Prostate gland (tissue), 2 donors: ENCODE measurements around the gene THSD7A. TPM values are rescaled to one million over a fixed set of nuclear protein-coding genes. Genes with fewer than 3 reads are reported as not detected.

Experiments
- DNase-seq: peaks from one replicate; pipeline ENCODE4 v3.0.0-alpha.2; 2019; ENCODE audit warnings: low spot score
- H3K27ac ChIP-seq, 2 donors: fragments of 200-600 bp; sonication (generic); 2 replicates each; pipeline ENCODE4 v1.5.1; 2017 to 2019
- H3K27me3 ChIP-seq: fragments of 200-600 bp; sonication (generic); replicated peaks from 2 replicates; pipeline ENCODE4 v1.5.1; 2019; ENCODE audit not compliant: insufficient read depth
- H3K36me3 ChIP-seq, 2 donors: fragments of 200-600 bp; sonication (generic); 1 replicate in 1 of 2; 2 replicates in 1 of 2; pipeline versions ENCODE4 v1.5.1 to v1.8.1; 2017 to 2019
- H3K4me1 ChIP-seq: fragments of 200-600 bp; sonication (generic); replicated peaks from 2 replicates; pipeline ENCODE4 v1.5.1; 2019
- H3K4me3 ChIP-seq, 2 donors: fragments of 200-600 bp; sonication (generic); 2 replicates each; pipeline ENCODE4 v1.5.1; 2017 to 2019
- H3K9me3 ChIP-seq: fragments of 200-600 bp; sonication (generic); 2 replicates; pipeline ENCODE4 v1.5.1; 2017
- POLR2A ChIP-seq: fragments of 450-650 bp; IDR thresholded peaks from one replicate; pipeline ENCODE4 v1.6.1; 2016; ENCODE audit warnings: antibody characterized with exemption, mild to moderate bottlenecking
- POLR2AphosphoS5 ChIP-seq: sonication (generic); formaldehyde crosslinking; IDR thresholded peaks from one replicate; pipeline ENCODE4 v1.6.1; 2017; ENCODE audit warnings: antibody characterized with exemption
- WGBS: methylation state at CpG from one replicate; pipeline ENCODE4 v1.1.5; 2018; 5-methylcytosine and 5-hydroxymethylcytosine counted together
- intact Hi-C: fragments of 100-400 bp; cut with DNase I; formaldehyde crosslinking; loops from one replicate; pipeline ENCODE4 v1.14.2; 2022
- total RNA-seq, 2 donors: library from RNA; depleted of rRNA; stranded (reverse); fragments of >200 nt; gene quantifications; one replicate each; pipeline ENCODE4 v1.1.0, GENCODE V29; 2016
- TF ChIP-seq, protein P1 (sequence below), 4 experiments: fragments of 200-600 bp in 2 of 4; fragments of 450-650 bp in 2 of 4; sonication (generic) in 2 of 4; IDR thresholded peaks; 1 replicate in 3 of 4; 2 replicates in 1 of 4; pipeline ENCODE4 v1.5.1; 2016 to 2019; ENCODE audit warnings: antibody characterized with exemption in 4 of 4, mild to moderate bottlenecking in 2 of 4, moderate library complexity in 2 of 4

Gene THSD7A
- total RNA-seq, 2 donors from 2014 or later, result 3.1 to 9.9 TPM

DNA sequence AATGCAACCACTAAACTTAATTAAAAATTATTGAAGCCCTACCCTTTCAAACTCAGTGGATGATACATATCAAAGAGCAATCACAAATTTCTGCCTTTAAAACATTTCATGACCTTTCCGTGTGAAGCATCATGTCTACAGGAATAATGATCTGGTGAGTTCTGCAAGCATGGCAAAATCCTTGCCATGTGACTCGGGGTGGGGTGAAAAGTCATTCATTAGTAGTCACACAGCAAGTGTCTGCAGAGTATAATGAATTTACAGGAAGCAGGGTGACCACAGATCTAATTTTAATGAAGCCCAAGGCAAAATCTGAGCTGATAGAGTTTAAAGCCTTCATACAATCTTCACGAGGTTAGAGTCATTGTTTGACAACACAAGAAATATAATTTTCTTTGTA, 351.9 kb downstream of the THSD7A start:
- WGBS, result 85% methylated on average over 3 of the region's 3 CpGs
- Histone ChIP-seq H3K36me3 (no peaks in the 10 kb centered on the region), H3K27ac (no peak overlapping the region), H3K4me1 (no peaks in the 10 kb centered on the region), H3K27me3 (no peaks in the 10 kb centered on the region), H3K9me3 (no peaks in the 10 kb centered on the region), H3K4me3 (no peak overlapping the region)
- intact Hi-C loops, result no loop called here
- no peak for DNase-seq
- TF ChIP-seq POLR2AphosphoS5 (no peak), POLR2A (no peak)
- TF ChIP-seq, protein P1, sequence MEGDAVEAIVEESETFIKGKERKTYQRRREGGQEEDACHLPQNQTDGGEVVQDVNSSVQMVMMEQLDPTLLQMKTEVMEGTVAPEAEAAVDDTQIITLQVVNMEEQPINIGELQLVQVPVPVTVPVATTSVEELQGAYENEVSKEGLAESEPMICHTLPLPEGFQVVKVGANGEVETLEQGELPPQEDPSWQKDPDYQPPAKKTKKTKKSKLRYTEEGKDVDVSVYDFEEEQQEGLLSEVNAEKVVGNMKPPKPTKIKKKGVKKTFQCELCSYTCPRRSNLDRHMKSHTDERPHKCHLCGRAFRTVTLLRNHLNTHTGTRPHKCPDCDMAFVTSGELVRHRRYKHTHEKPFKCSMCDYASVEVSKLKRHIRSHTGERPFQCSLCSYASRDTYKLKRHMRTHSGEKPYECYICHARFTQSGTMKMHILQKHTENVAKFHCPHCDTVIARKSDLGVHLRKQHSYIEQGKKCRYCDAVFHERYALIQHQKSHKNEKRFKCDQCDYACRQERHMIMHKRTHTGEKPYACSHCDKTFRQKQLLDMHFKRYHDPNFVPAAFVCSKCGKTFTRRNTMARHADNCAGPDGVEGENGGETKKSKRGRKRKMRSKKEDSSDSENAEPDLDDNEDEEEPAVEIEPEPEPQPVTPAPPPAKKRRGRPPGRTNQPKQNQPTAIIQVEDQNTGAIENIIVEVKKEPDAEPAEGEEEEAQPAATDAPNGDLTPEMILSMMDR (IDR thresholded peaks at IDR 0.05), result no peak

DNA sequence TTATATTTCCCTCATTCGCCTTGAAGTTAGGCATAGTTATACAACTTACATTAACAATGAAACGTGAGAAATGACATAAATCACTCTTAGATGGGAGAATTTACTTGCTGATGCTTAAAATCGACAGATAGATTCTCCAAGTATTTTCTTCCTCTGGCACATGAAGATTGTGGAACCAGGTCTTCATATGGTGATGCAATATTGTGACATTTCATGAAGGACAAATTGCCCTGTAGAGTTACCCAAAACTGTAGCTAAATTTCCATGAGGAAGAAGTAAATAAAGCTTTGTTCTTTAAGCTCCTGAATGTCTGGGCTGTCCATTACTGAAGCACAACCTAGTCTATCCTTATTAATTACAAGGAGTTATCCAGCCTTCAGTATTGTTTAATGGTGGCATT, 353.1 kb downstream of the THSD7A start:
- Histone ChIP-seq H3K4me1 (no peaks in the 10 kb centered on the region), H3K36me3 (no peaks in the 10 kb centered on the region), H3K27me3 (no peaks in the 10 kb centered on the region), H3K27ac (no peak overlapping the region), H3K4me3 (no peak overlapping the region), H3K9me3 (no peaks in the 10 kb centered on the region)
- intact Hi-C loops, result no loop called here
- TF ChIP-seq, protein P1 (IDR thresholded peaks at IDR 0.05), result no peak
- no peak for TF ChIP-seq POLR2A
- no peak for TF ChIP-seq POLR2AphosphoS5
- WGBS, result 90% methylated on average over 3 of the region's 3 CpGs
- DNase-seq, result no peak

GRCh38 chr7:11478426-11478825, 353.6 kb downstream of the THSD7A start:
- TF ChIP-seq POLR2AphosphoS5 (no peak), POLR2A (no peak)
- TF ChIP-seq, protein P1 (IDR thresholded peaks at IDR 0.05), result no peak
- 91% methylated on average over 1 of the region's 1 CpG for WGBS
- no peaks in the 10 kb centered on the region for H3K9me3 ChIP-seq
- H3K27me3 ChIP-seq, result no peaks in the 10 kb centered on the region
- no peak overlapping the region for H3K4me3 ChIP-seq
- DNase-seq, result no peak
- H3K27ac ChIP-seq, result no peak overlapping the region
- no peaks in the 10 kb centered on the region for H3K36me3 ChIP-seq
- intact Hi-C loops, result no loop called here
- H3K4me1 ChIP-seq, result no peaks in the 10 kb centered on the region

DNA sequence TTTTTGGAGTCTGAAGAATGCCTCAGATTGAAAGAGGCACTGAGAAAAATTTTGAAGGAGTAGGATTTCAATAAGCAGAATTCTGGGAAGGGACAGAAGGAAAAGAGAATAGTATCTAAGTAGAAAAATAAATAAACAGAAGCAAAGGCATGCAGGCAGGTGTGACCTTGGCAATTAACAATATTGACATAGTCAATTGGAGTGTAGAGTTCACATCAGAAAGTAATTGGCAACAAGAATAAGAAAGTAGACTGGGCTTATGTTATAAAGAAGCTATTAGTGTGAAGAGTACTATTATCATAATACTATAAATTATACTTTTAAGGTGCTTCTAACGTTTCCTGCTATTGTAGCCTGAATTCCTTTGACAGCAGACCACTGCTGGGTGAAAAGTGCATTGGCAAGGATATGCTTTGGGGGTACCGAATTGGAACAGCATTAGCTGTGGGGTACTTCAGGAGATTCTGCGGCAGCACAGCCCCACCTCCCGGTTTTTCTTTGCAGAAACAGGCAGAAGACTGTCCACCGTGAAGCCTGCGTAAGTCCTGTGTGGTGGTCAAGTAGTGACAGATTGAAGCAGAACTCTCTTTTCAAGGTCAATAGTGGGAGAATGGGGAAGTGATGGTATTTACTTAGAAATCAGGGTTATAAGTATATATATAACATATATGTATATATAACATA, 357.0 kb downstream of the THSD7A start:
- WGBS, result 64% methylated on average over 6 of the region's 6 CpGs

More for the DNA sequence above, 357.0 kb downstream of the THSD7A start:
- intact Hi-C loops, result no loop called here
- Histone ChIP-seq H3K4me3 (no peak overlapping the region), H3K27me3 (no peaks in the 10 kb centered on the region), H3K27ac (no peak overlapping the region), H3K9me3 (no peaks in the 10 kb centered on the region), H3K4me1 (no peaks in the 10 kb centered on the region), H3K36me3 (no peaks in the 10 kb centered on the region)
- TF ChIP-seq POLR2A (no peak), POLR2AphosphoS5 (no peak)
- TF ChIP-seq, protein P1 (IDR thresholded peaks at IDR 0.05), result no peak
- no peak for DNase-seq
